PC-9 (cell line): ENCODE results near the gene TBX5.

Source experiments
- EZH2 ChIP-seq: fragments of 200-600 bp; sonication (generic); IDR thresholded peaks from 2 replicates; pipeline ENCODE4 v1.8.0; 2017; ENCODE audit warnings: antibody characterized with exemption, low read depth
- TF ChIP-seq, protein P1 (sequence below): fragments of 200-600 bp; sonication (generic); conservative IDR thresholded peaks from 2 replicates; pipeline ENCODE4 v1.6.1; 2017; ENCODE audit warnings: mixed run types, antibody characterized with exemption, mild to moderate bottlenecking, moderate library complexity

DNA sequence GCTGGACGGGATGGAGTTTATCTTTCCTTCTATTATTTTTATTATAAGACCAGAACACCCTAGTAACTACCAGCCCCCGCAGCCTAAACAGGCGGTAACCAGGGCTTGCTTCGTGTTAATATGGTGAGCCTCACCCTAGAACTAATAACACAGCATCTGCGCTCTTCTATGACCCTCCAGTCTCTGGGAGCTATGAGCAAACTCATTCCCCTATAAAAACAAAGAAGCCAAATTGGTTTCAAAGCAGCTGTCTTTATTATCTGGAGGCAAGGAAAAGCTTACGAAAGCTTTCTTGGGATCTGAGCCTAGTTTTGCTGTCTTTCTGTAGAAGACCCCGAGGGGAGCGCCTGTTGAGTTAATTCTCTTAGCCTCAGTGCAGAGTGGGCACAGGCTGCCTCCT is 85.0 kb downstream of the TBX5 start:
- TF ChIP-seq, protein P1, sequence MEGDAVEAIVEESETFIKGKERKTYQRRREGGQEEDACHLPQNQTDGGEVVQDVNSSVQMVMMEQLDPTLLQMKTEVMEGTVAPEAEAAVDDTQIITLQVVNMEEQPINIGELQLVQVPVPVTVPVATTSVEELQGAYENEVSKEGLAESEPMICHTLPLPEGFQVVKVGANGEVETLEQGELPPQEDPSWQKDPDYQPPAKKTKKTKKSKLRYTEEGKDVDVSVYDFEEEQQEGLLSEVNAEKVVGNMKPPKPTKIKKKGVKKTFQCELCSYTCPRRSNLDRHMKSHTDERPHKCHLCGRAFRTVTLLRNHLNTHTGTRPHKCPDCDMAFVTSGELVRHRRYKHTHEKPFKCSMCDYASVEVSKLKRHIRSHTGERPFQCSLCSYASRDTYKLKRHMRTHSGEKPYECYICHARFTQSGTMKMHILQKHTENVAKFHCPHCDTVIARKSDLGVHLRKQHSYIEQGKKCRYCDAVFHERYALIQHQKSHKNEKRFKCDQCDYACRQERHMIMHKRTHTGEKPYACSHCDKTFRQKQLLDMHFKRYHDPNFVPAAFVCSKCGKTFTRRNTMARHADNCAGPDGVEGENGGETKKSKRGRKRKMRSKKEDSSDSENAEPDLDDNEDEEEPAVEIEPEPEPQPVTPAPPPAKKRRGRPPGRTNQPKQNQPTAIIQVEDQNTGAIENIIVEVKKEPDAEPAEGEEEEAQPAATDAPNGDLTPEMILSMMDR: no peak
- TF ChIP-seq EZH2: no peak
